Endothelial cell (in vitro differentiated cells): Measurements from ENCODE around the gene SPATA3. TPM values are rescaled to one million over a fixed set of nuclear protein-coding genes. Genes with fewer than 3 reads are reported as not detected.

Source experiments
- DNase-seq: peaks from one replicate; pipeline ENCODE4 v3.0.0; 2021; ENCODE audit warnings: low spot score
- H3K27ac Mint-ChIP-seq: one replicate; pipeline ENCODE4 v1.8.0; 2021; ENCODE audit warnings: mixed read lengths, inconsistent platforms; ENCODE audit not compliant: unreplicated experiment
- H3K27me3 Mint-ChIP-seq: one replicate; pipeline ENCODE4 v1.8.0; 2021; ENCODE audit warnings: mild to moderate bottlenecking, moderate library complexity, mixed read lengths, inconsistent platforms; ENCODE audit not compliant: unreplicated experiment
- H3K36me3 Mint-ChIP-seq: one replicate; pipeline ENCODE4 v1.8.0; 2021; ENCODE audit warnings: mild to moderate bottlenecking, low read depth, mixed read lengths, inconsistent platforms; ENCODE audit not compliant: unreplicated experiment
- H3K4me1 Mint-ChIP-seq: one replicate; pipeline ENCODE4 v1.8.0; 2021; ENCODE audit warnings: mild to moderate bottlenecking, mixed read lengths, inconsistent platforms; ENCODE audit not compliant: unreplicated experiment
- H3K4me3 Mint-ChIP-seq: one replicate; pipeline ENCODE4 v1.8.0; 2021; ENCODE audit warnings: mild to moderate bottlenecking, mixed read lengths, inconsistent platforms; ENCODE audit not compliant: unreplicated experiment
- H3K9me3 Mint-ChIP-seq: one replicate; pipeline ENCODE4 v1.8.0; 2021; ENCODE audit warnings: mixed read lengths, inconsistent platforms; ENCODE audit not compliant: unreplicated experiment
- total RNA-seq: library from RNA; stranded (reverse); fragmentation: NEBNext Ultra II Directional; extraction: Animal tissue kit (Norgen Biotek cat#: 25700); gene quantifications from one replicate; pipeline ENCODE4 v1.2.1, GENCODE V29; 2021; ENCODE audit not compliant: unreplicated experiment
- TF ChIP-seq, protein P1 (sequence below): fragments of 200-600 bp; sonication (generic); IDR thresholded peaks from one replicate; pipeline ENCODE4 v1.5.0; 2021; ENCODE audit warnings: antibody characterized with exemption; ENCODE audit not compliant: unreplicated experiment

The SPATA3 gene
- total RNA-seq, 1 donor from 2014 or later = not detected

DNA sequence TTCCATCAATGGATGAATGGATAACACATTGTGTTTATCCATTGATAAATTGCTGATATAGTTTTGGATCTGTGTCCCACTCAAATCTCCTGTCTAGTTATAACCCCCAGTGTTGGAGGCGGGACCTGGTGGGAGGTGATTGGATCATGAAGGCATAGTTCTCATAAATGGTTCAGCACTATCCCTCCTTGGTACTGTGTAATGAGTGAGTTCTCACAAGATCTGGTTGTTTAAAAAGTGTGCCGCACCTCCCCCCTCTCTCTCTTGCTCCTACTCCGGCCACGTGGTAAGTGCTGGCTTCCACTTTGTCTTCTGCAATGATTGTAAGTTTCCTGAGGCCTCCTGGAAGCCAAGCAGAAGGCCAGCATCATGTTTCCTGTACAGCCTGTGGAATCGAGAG is 23.9 kb upstream of the SPATA3 start:
- Mint-ChIP-seq H3K36me3 (no peaks in the 10 kb centered on the region), H3K27me3 (no peaks in the 10 kb centered on the region), H3K9me3 (no peaks in the 10 kb centered on the region), H3K27ac (no peak overlapping the region), H3K4me1 (no peaks in the 10 kb centered on the region), H3K4me3 (no peak overlapping the region)
- no peak for DNase-seq
- TF ChIP-seq, protein P1, sequence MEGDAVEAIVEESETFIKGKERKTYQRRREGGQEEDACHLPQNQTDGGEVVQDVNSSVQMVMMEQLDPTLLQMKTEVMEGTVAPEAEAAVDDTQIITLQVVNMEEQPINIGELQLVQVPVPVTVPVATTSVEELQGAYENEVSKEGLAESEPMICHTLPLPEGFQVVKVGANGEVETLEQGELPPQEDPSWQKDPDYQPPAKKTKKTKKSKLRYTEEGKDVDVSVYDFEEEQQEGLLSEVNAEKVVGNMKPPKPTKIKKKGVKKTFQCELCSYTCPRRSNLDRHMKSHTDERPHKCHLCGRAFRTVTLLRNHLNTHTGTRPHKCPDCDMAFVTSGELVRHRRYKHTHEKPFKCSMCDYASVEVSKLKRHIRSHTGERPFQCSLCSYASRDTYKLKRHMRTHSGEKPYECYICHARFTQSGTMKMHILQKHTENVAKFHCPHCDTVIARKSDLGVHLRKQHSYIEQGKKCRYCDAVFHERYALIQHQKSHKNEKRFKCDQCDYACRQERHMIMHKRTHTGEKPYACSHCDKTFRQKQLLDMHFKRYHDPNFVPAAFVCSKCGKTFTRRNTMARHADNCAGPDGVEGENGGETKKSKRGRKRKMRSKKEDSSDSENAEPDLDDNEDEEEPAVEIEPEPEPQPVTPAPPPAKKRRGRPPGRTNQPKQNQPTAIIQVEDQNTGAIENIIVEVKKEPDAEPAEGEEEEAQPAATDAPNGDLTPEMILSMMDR = no peak

DNA sequence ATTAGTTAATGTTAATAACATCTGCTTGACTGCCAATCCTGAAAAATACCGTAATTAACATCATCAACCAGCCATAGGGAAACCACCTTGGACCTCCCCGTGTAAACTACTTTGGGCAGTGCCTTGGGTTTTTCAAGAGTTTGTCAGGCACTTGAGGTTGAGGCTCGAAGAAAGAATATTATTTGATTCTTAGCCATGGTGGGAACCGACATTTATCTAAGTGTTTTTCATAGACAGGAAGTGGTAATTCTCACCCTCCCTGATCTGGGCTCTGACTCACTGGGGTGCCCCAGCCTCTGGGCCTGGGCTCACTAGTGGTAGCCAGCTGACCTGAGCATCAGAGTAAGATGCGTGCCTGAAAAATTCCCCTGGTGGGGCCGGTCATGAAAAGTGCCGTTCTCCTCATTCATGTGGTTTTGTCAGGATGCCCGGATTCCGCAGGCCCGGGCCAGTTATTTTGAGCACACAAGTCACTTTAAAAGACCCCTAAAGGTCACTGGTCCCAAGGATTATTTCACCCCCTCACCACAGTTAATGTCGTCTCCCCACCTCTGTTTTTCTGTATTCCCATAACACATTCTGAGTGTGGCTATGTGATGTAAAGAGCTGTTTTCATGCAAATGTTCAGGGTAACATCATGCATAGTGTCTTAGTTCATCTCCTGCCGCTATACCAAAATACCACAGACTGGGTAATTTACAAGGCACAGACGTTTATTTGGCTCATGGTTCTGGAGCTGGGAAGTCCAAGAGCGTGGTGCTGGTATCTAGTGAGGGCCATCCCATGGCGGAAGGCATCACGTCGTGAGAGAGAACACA is 21.6 kb upstream of the SPATA3 start:
- H3K27ac Mint-ChIP-seq = no peak overlapping the region
- H3K4me3 Mint-ChIP-seq = no peak overlapping the region
- no peaks in the 10 kb centered on the region for H3K4me1 Mint-ChIP-seq
- H3K9me3 Mint-ChIP-seq = no peaks in the 10 kb centered on the region
- H3K27me3 Mint-ChIP-seq = no peaks in the 10 kb centered on the region
- H3K36me3 Mint-ChIP-seq = no peaks in the 10 kb centered on the region
- TF ChIP-seq, protein P1 = no peak
- no peak for DNase-seq

GRCh38 chr2:230975927-230976326 is 20.0 kb upstream of the SPATA3 start:
- TF ChIP-seq, protein P1 = no peak
- DNase-seq = no peak
- Mint-ChIP-seq H3K27ac (no peak overlapping the region), H3K4me3 (no peak overlapping the region), H3K9me3 (no peaks in the 10 kb centered on the region), H3K36me3 (no peaks in the 10 kb centered on the region), H3K4me1 (no peaks in the 10 kb centered on the region), H3K27me3 (no peaks in the 10 kb centered on the region)

- Mint-ChIP-seq H3K36me3 (no peaks in the 10 kb centered on the region), H3K4me1 (no peaks in the 10 kb centered on the region), H3K27me3 (no peaks in the 10 kb centered on the region), H3K4me3 (no peak overlapping the region), H3K27ac (no peak overlapping the region), H3K9me3 (no peaks in the 10 kb centered on the region)
- TF ChIP-seq, protein P1 = no peak
- DNase-seq = no peak
Observed at GRCh38 chr2:230976671-230977171, 19.2 kb upstream of the SPATA3 start.

DNA sequence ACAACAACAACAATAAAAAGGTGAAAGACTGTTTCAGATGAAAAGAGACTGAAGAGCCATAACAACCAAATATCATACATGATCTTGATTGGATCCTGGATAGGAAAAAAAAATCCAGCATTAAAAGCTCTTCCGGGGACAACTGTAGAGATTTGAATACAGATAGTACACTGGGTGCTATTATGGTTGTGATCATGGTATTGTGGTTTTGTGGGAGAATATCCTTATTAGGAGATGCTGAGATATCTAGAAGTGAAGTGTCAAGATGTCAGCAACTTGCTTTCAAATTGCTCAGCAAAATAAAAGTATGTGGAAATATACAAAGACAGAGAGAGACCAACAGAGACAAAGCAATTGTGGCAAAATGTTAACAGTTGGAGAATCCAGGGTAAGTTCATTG is 15.5 kb upstream of the SPATA3 start:
- Mint-ChIP-seq H3K27me3 (no peaks in the 10 kb centered on the region), H3K36me3 (no peaks in the 10 kb centered on the region), H3K4me1 (no peaks in the 10 kb centered on the region), H3K9me3 (no peaks in the 10 kb centered on the region), H3K4me3 (no peak overlapping the region), H3K27ac (no peak overlapping the region)
- TF ChIP-seq, protein P1 = no peak
- no peak for DNase-seq
